A549 (cell line): ENCODE data around the gene CSF3R. TPM values are rescaled to one million over a fixed set of nuclear protein-coding genes. Genes with fewer than 3 reads are reported as not detected.

ENCODE experiments used
- ATAC-seq, 2 experiments: fragments of 200-7000 bp in 1 of 2; fragments of >200 bp in 1 of 2; cut with Nextera tagmentation in 1 of 2; cut with Tn5 transposase in 1 of 2; 3 replicates each; pipeline versions ENCODE4 v1.8.0 to v1.9.1; 2018 to 2020; ENCODE audit warnings: mild to moderate bottlenecking in 1 of 2, moderate library complexity in 1 of 2
- CTCF ChIA-PET: fragments of 300-600 bp; sonication (Branson Sonifier 250); formaldehyde crosslinking; extraction: SDS; loops from one replicate; lab custom pipeline; 2021; ENCODE audit warnings: antibody characterized with exemption, inconsistent platforms; lab: Yijun Ruan, JAX
- POLR2A ChIA-PET: fragments of 350-600 bp; formaldehyde crosslinking; extraction: SDS; loops from one replicate; lab custom pipeline; 2021; ENCODE audit warnings: antibody characterized with exemption, inconsistent platforms; lab: Yijun Ruan, JAX
- DNase-seq, 2 experiments: peaks; one replicate each; pipeline versions ENCODE4 v3.0.0 to v3.0.0-alpha.2; 2011 to 2016; ENCODE audit warnings: low read depth in 1 of 2, low spot score in 1 of 2
- FAIRE-seq: peaks from 2 replicates; lab custom pipeline; 2011; peaks lifted over from hg19 to GRCh38; lab: Jason Lieb, UNC
- H3K27ac ChIP-seq, 2 experiments: fragments of >200 bp; sonication (Bioruptor Twin); formaldehyde crosslinking; 3 replicates each; pipeline ENCODE4 v1.5.1; 2016 to 2017
- H3K4me1 ChIP-seq: fragments of >200 bp; sonication (Bioruptor Twin); formaldehyde crosslinking; 3 replicates; pipeline ENCODE4 v1.6.1; 2016
- H3K4me2 ChIP-seq: fragments of >200 bp; sonication (Bioruptor Twin); formaldehyde crosslinking; 3 replicates; pipeline ENCODE4 v1.6.1; 2016
- H3K4me3 ChIP-seq: fragments of >200 bp; sonication (Bioruptor Twin); formaldehyde crosslinking; 3 replicates; pipeline ENCODE4 v1.5.1; 2016
- H3K9me3 ChIP-seq: fragments of >200 bp; sonication (Bioruptor Twin); formaldehyde crosslinking; 3 replicates; pipeline ENCODE4 v1.6.1; 2016
- CHD4 ChIP-seq: fragments of 200-600 bp; sonication (generic); IDR thresholded peaks from 2 replicates; pipeline ENCODE4 v1.6.1; 2016; ENCODE audit warnings: antibody characterized with exemption, mild to moderate bottlenecking, borderline replicate concordance
- EHF ChIP-seq: fragments of 250-450 bp; sonication (Bioruptor Pico); IDR thresholded peaks from 2 replicates; pipeline ENCODE4 v1.5.0; 2020; ENCODE audit warnings: mild to moderate bottlenecking
- EHMT2 ChIP-seq: fragments of 200-600 bp; sonication (generic); IDR thresholded peaks from 2 replicates; pipeline ENCODE4 v1.6.1; 2016; ENCODE audit warnings: antibody characterized with exemption, low read depth, mild to moderate bottlenecking, moderate library complexity
- EP300 ChIP-seq, 2 experiments: fragments of >200 bp; sonication (Bioruptor Twin); formaldehyde crosslinking; IDR thresholded peaks; 2 replicates in 1 of 2; 3 replicates in 1 of 2; pipeline ENCODE4 v1.6.1; 2016 to 2017
- FOSB ChIP-seq: fragments of 250-450 bp; sonication (Bioruptor Pico); IDR thresholded peaks from 2 replicates; pipeline ENCODE4 v1.5.0; 2020; ENCODE audit warnings: mild to moderate bottlenecking, moderate library complexity
- FOSL2 ChIP-seq, 2 experiments: fragments of 450-650 bp in 1 of 2; fragments of >200 bp in 1 of 2; sonication (Bioruptor Twin) in 1 of 2; formaldehyde crosslinking; IDR thresholded peaks; 2 replicates each; pipeline versions ENCODE4 v1.5.0 to v1.6.1; 2016 to 2020; ENCODE audit warnings: mild to moderate bottlenecking in 1 of 2, moderate library complexity in 1 of 2
- FOXS1 ChIP-seq: fragments of 250-450 bp; sonication (Bioruptor Pico); IDR thresholded peaks from 2 replicates; pipeline ENCODE4 v1.5.0; 2020; ENCODE audit warnings: mild to moderate bottlenecking, moderate library complexity
- GATA3 ChIP-seq: IDR thresholded peaks from 2 replicates; pipeline ENCODE4 v1.6.1; 2012; ENCODE audit warnings: borderline replicate concordance
- HOXA7 ChIP-seq: fragments of 250-450 bp; sonication (Bioruptor Pico); IDR thresholded peaks from 2 replicates; pipeline ENCODE4 v1.5.0; 2020; ENCODE audit warnings: mild to moderate bottlenecking, moderate library complexity
- JUN ChIP-seq, 2 experiments: fragments of >200 bp; sonication (Bioruptor Twin); formaldehyde crosslinking; IDR thresholded peaks; 2 replicates in 1 of 2; 3 replicates in 1 of 2; pipeline ENCODE4 v1.6.1; 2016 to 2017
- JUNB ChIP-seq: fragments of >200 bp; sonication (Bioruptor Twin); formaldehyde crosslinking; IDR thresholded peaks from 2 replicates; pipeline ENCODE4 v1.6.1; 2016
- MAZ ChIP-seq: fragments of 150-350 bp; IDR thresholded peaks from 2 replicates; pipeline ENCODE4 v1.6.1; 2014; ENCODE audit warnings: antibody characterized with exemption, low read depth, low read length, borderline replicate concordance
- MYC ChIP-seq: IDR thresholded peaks from 2 replicates; pipeline ENCODE4 v1.6.1; 2012; ENCODE audit warnings: mild to moderate bottlenecking, inconsistent platforms, low read length, improper control_type of control experiment, borderline replicate concordance
- NR3C1 ChIP-seq: fragments of >200 bp; sonication (Bioruptor Twin); formaldehyde crosslinking; IDR thresholded peaks from 3 replicates; pipeline ENCODE4 v1.6.1; 2017
- POLR2A ChIP-seq: IDR thresholded peaks from 2 replicates; pipeline ENCODE4 v1.6.1; 2012; ENCODE audit warnings: mild to moderate bottlenecking, low read length
- RARB ChIP-seq: fragments of 250-450 bp; sonication (Bioruptor Pico); IDR thresholded peaks from 2 replicates; pipeline ENCODE4 v1.8.0; 2021; ENCODE audit warnings: mild to moderate bottlenecking, moderate library complexity
- RNF2 ChIP-seq: fragments of 200-600 bp; sonication (generic); IDR thresholded peaks from 2 replicates; pipeline ENCODE4 v1.6.1; 2016; ENCODE audit warnings: low read depth, mild to moderate bottlenecking, antibody characterized with exemption, moderate library complexity, borderline replicate concordance
- SMC3 ChIP-seq: fragments of >200 bp; sonication (Bioruptor Twin); formaldehyde crosslinking; IDR thresholded peaks from 3 replicates; pipeline ENCODE4 v1.6.1; 2018; ENCODE audit warnings: inconsistent platforms
- USF2 ChIP-seq: fragments of 450-650 bp; IDR thresholded peaks from 2 replicates; pipeline ENCODE4 v1.6.1; 2014; ENCODE audit warnings: antibody characterized with exemption
- ZC3H11A ChIP-seq: fragments of 450-650 bp; IDR thresholded peaks from 2 replicates; pipeline ENCODE4 v1.6.1; 2014; ENCODE audit warnings: antibody characterized with exemption, mild to moderate bottlenecking
- ZSCAN20 ChIP-seq: fragments of 250-450 bp; sonication (Bioruptor Pico); IDR thresholded peaks from 2 replicates; pipeline ENCODE4 v1.8.0; 2022; ENCODE audit warnings: mild to moderate bottlenecking, moderate library complexity
- WGBS: methylation state at CpG from one replicate; pipeline ENCODE4 v1.1.6; 2017; ENCODE audit errors: missing lambda C conversion rate; 5-methylcytosine and 5-hydroxymethylcytosine counted together
- polyA plus RNA-seq, 4 experiments: library from polyadenylated mRNA; depleted of rRNA in 3 of 4; stranded (reverse); fragments of >200 nt; fragmentation: RNase III in 1 of 4; extraction: RNeasy Plus Mini Kit Qiagen cat#74134 plus additional on column Dnase treatment in 1 of 4; gene quantifications; 2 replicates in 3 of 4; 3 replicates in 1 of 4; pipeline ENCODE4 v1.2.3, GENCODE V29; 2011 to 2017
- small RNA-seq, 6 experiments: library from RNA; depleted of rRNA; stranded (forward); fragments of <200 nt; gene quantifications; one replicate each; pipeline ENCODE3, GENCODE V24; 2012
- TF ChIP-seq, protein P1 (sequence below): IDR thresholded peaks from 2 replicates; pipeline ENCODE4 v1.6.1; 2012
- TF ChIP-seq, protein P2 (sequence below): fragments of 250-450 bp; sonication (Bioruptor Pico); IDR thresholded peaks from 2 replicates; pipeline ENCODE4 v1.5.0; 2021; ENCODE audit warnings: mild to moderate bottlenecking, moderate library complexity, borderline replicate concordance
- TF ChIP-seq, protein P3 (sequence below): fragments of >200 bp; sonication (Bioruptor Twin); formaldehyde crosslinking; IDR thresholded peaks from 3 replicates; pipeline ENCODE4 v1.6.1; 2016
- TF ChIP-seq, protein P4 (sequence below): fragments of >200 bp; sonication (Bioruptor Twin); formaldehyde crosslinking; IDR thresholded peaks from 2 replicates; pipeline ENCODE4 v1.6.1; 2016

The CSF3R gene
- polyA plus RNA-seq, 2 of the 4 experiments (the other 2 are of a cell fraction), result not detected

- DNase-seq (no peak), FAIRE-seq (no peak), ATAC-seq (no peak)
- Histone ChIP-seq H3K9me3 (no peaks in the 10 kb centered on the region), H3K4me1 (peaks cover 7% of the 10 kb centered on the region; the same call in 2 of the 3 replicates), H3K4me2 (no peak overlapping the region), H3K27ac (no peak overlapping the region), H3K4me3 (no peak overlapping the region)
- ChIA-PET POLR2A (no interaction called here), CTCF (interaction anchor here (0.6 to 2.4 kb wide), 6 partner anchors 50 to 322 kb away, joined by 3 to 30 read pairs (median 4); no protein-coding TSS in a partner anchor)
- no peak for TF ChIP-seq USF2
- TF ChIP-seq MYC, result no peak
- no peak for TF ChIP-seq ZC3H11A
- TF ChIP-seq CHD4, result no peak
- TF ChIP-seq FOSL2 (IDR thresholded peaks at IDR 0.05), result no peak
- TF ChIP-seq FOSL2 (CRISPR knock-in tag; IDR thresholded peaks at IDR 0.05), result no peak
- no peak for TF ChIP-seq RNF2
- TF ChIP-seq RARB, result no peak
- TF ChIP-seq, protein P1, sequence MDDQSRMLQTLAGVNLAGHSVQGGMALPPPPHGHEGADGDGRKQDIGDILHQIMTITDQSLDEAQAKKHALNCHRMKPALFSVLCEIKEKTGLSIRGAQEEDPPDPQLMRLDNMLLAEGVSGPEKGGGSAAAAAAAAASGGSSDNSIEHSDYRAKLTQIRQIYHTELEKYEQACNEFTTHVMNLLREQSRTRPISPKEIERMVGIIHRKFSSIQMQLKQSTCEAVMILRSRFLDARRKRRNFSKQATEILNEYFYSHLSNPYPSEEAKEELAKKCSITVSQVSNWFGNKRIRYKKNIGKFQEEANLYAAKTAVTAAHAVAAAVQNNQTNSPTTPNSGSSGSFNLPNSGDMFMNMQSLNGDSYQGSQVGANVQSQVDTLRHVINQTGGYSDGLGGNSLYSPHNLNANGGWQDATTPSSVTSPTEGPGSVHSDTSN, result no peak
- TF ChIP-seq FOXS1, result no peak
- no peak for TF ChIP-seq JUN (IDR thresholded peaks at IDR 0.05)
- TF ChIP-seq, protein P2, sequence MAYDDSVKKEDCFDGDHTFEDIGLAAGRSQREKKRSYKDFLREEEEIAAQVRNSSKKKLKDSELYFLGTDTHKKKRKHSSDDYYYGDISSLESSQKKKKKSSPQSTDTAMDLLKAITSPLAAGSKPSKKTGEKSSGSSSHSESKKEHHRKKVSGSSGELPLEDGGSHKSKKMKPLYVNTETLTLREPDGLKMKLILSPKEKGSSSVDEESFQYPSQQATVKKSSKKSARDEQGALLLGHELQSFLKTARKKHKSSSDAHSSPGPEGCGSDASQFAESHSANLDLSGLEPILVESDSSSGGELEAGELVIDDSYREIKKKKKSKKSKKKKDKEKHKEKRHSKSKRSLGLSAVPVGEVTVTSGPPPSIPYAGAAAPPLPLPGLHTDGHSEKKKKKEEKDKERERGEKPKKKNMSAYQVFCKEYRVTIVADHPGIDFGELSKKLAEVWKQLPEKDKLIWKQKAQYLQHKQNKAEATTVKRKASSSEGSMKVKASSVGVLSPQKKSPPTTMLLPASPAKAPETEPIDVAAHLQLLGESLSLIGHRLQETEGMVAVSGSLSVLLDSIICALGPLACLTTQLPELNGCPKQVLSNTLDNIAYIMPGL (CRISPR knock-in tag), result no peak
- TF ChIP-seq, protein P3, sequence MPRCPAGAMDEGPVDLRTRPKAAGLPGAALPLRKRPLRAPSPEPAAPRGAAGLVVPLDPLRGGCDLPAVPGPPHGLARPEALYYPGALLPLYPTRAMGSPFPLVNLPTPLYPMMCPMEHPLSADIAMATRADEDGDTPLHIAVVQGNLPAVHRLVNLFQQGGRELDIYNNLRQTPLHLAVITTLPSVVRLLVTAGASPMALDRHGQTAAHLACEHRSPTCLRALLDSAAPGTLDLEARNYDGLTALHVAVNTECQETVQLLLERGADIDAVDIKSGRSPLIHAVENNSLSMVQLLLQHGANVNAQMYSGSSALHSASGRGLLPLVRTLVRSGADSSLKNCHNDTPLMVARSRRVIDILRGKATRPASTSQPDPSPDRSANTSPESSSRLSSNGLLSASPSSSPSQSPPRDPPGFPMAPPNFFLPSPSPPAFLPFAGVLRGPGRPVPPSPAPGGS, result no peak
- TF ChIP-seq EHF (CRISPR knock-in tag), result no peak
- TF ChIP-seq GATA3, result no peak
- TF ChIP-seq POLR2A, result no peak
- TF ChIP-seq NR3C1, result no peak
- TF ChIP-seq FOSB (CRISPR knock-in tag), result no peak
- no peak for TF ChIP-seq ZSCAN20 (CRISPR knock-in tag)
- no peak for TF ChIP-seq EP300 (IDR thresholded peaks at IDR 0.05)
- TF ChIP-seq SMC3, result no peak
- WGBS, result 74% methylated on average over 3 of the region's 3 CpGs
Measured at GRCh38 chr1:36419140-36419539, 63.6 kb downstream of the CSF3R start.

DNA sequence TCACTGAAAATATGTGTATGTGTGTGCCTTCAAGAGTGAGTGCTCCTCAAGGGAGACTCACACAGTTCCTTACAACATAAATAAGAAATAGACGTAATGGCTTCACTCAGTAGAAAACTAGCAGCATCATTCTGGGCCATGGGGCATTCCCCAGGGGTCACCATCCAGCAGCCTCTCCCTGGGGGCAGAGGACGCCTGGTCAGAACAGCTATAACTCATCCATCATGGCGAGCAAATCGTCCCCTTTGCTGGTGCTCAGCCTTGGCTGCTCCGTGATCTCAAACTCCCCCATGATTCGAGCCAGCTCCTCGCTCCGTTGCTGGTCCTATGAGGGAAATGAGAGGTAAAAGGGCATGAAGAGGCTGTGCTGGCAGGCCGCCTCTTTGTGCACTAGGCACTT lies 64.8 kb downstream of the CSF3R start:
- no peak overlapping the region for H3K27ac ChIP-seq
- no peak for DNase-seq
- ATAC-seq, result no peak
- POLR2A ChIA-PET, result no interaction called here
- H3K4me1 ChIP-seq, result peaks cover 7% of the 10 kb centered on the region; the same call in 2 of the 3 replicates
- no peak for FAIRE-seq
- H3K4me2 ChIP-seq, result no peak overlapping the region
- H3K4me3 ChIP-seq, result no peak overlapping the region
- H3K9me3 ChIP-seq, result no peaks in the 10 kb centered on the region
- no peak for TF ChIP-seq MAZ
- TF ChIP-seq EHMT2, result no peak
- no peak for TF ChIP-seq HOXA7
- no peak for TF ChIP-seq JUNB
- TF ChIP-seq, protein P4, sequence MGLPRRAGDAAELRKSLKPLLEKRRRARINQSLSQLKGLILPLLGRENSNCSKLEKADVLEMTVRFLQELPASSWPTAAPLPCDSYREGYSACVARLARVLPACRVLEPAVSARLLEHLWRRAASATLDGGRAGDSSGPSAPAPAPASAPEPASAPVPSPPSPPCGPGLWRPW, result no peak
- CTCF ChIA-PET, result interaction anchor here (1.2 to 6.8 kb wide), 3 partner anchors 49 to 111 kb away, joined by 3 to 37 read pairs (median 7); no protein-coding TSS in a partner anchor
- WGBS, result 78% methylated on average over 8 of the region's 9 CpGs

Small RNA genes within 50 kb of the gene (small RNA-seq; reads per million reads assigned to genes)
- 0 to 9.9 (median 0.45) reads per million in 6 experiments for gene SNORA63C

Other genes with a start within 250 kb of the CSF3R start
- gene SH3D21, start 176.5 kb downstream of the CSF3R start, polyA plus RNA-seq (2011; rRNA removed), result 0.41 and 0.53 TPM in 2 replicates
- 1.1 to 1.6 TPM (median 1.4 TPM) in 3 replicates for gene SH3D21, start 176.5 kb downstream of the CSF3R start, polyA plus RNA-seq (2017; fragmentation: RNase III; extraction: RNeasy Plus Mini Kit Qiagen cat#74134 plus additional on column Dnase treatment)
- 2.0 and 2.9 TPM in 2 replicates for gene EVA1B, start 159.3 kb downstream of the CSF3R start, polyA plus RNA-seq (2011; rRNA removed)
- gene EVA1B, start 159.3 kb downstream of the CSF3R start, polyA plus RNA-seq (2017; fragmentation: RNase III; extraction: RNeasy Plus Mini Kit Qiagen cat#74134 plus additional on column Dnase treatment), result 7.5 to 10.8 TPM (median 8.5 TPM) in 3 replicates
- gene STK40, start 97.0 kb downstream of the CSF3R start, polyA plus RNA-seq (2011; rRNA removed), result 8.9 and 10.5 TPM in 2 replicates
- 6.0 to 7.6 TPM (median 6.8 TPM) in 3 replicates for gene STK40, start 97.0 kb downstream of the CSF3R start, polyA plus RNA-seq (2017; fragmentation: RNase III; extraction: RNeasy Plus Mini Kit Qiagen cat#74134 plus additional on column Dnase treatment)
- 44.3 and 54.9 TPM in 2 replicates for gene LSM10, start 85.0 kb downstream of the CSF3R start, polyA plus RNA-seq (2011; rRNA removed)
- 40.3 to 43.3 TPM (median 40.7 TPM) in 3 replicates for gene LSM10, start 85.0 kb downstream of the CSF3R start, polyA plus RNA-seq (2017; fragmentation: RNase III; extraction: RNeasy Plus Mini Kit Qiagen cat#74134 plus additional on column Dnase treatment)
- gene OSCP1, start 32.5 kb downstream of the CSF3R start, polyA plus RNA-seq (2011; rRNA removed), result 6.6 and 6.8 TPM in 2 replicates
- gene OSCP1, start 32.5 kb downstream of the CSF3R start, polyA plus RNA-seq (2017; fragmentation: RNase III; extraction: RNeasy Plus Mini Kit Qiagen cat#74134 plus additional on column Dnase treatment), result 4.0 to 4.8 TPM (median 4.6 TPM) in 3 replicates
- gene MRPS15, start 18.5 kb downstream of the CSF3R start, polyA plus RNA-seq (2011; rRNA removed), result 67.5 and 79.7 TPM in 2 replicates
- gene MRPS15, start 18.5 kb downstream of the CSF3R start, polyA plus RNA-seq (2017; fragmentation: RNase III; extraction: RNeasy Plus Mini Kit Qiagen cat#74134 plus additional on column Dnase treatment), result 70.5 to 74.7 TPM (median 73.9 TPM) in 3 replicates